ENCODE results near the gene STK32A.

- TF ChIP-seq CTCF (IDR thresholded peaks at IDR 0.05 in 2 of 3, conservative IDR thresholded peaks at IDR 0.05 in 1 of 3; ENCODE audit: borderline replicate concordance in 1 of 3, insufficient read depth in 1 of 3, low read depth in 2 of 3, low read length in 2 of 3) = no peak
- no peak for TF ChIP-seq FOSL1 (IDR thresholded peaks at IDR 0.05; ENCODE audit: low read depth)
- no peak for TF ChIP-seq ZBTB33 (IDR thresholded peaks at IDR 0.05; ENCODE audit: extremely low read depth, insufficient replicate concordance, low read length)
- TF ChIP-seq TCF7L2 (IDR thresholded peaks at IDR 0.05; ENCODE audit: borderline replicate concordance, extremely low read depth, insufficient read depth, insufficient read length) = no peak
- no peak for TF ChIP-seq EGR1 (IDR thresholded peaks at IDR 0.05; ENCODE audit: low read depth)
- no peak for TF ChIP-seq POLR2AphosphoS5 (IDR thresholded peaks at IDR 0.05; ENCODE audit: low read depth, low read length)
- no peak for TF ChIP-seq MAX (IDR thresholded peaks at IDR 0.05)
- no peak for TF ChIP-seq YY1 (IDR thresholded peaks at IDR 0.05; ENCODE audit: extremely low read depth, insufficient replicate concordance, low read depth, low read length)
- TF ChIP-seq EZH2phosphoT487 (IDR thresholded peaks at IDR 0.05; ENCODE audit: borderline replicate concordance) = no peak
- TF ChIP-seq ZFX (IDR thresholded peaks at IDR 0.05) = no peak
These were observed 146.7 kb downstream of the STK32A start for GRCh38 chr5:147381555-147381954.
